Pancreas (tissue), 10 donors: ENCODE data around the gene SPECC1L. TPM values are rescaled to one million over a fixed set of nuclear protein-coding genes. Genes with fewer than 3 reads are reported as not detected.

Experiments used
- ATAC-seq, 4 donors: fragments of 200-7000 bp; cut with Tn5 transposase; one replicate each; pipeline versions ENCODE4 v1.8.0 to v1.9.1; 2020; ENCODE audit warnings: mild to moderate bottlenecking in 4 of 4, moderate library complexity in 4 of 4
- DNase-seq, 6 donors: peaks; one replicate each; pipeline ENCODE4 v3.0.0-alpha.2; 2020
- FAIRE-seq: peaks from 2 replicates; lab custom pipeline; 2012; peaks lifted over from hg19 to GRCh38; lab: Jason Lieb, UNC
- H3K27ac ChIP-seq, 4 donors: fragments of 200-600 bp; sonication (generic); 1 replicate in 3 of 4; 2 replicates in 1 of 4; pipeline versions ENCODE4 v1.5.0 to v1.8.0; 2020
- H3K27me3 ChIP-seq, 4 donors: fragments of 200-600 bp; one replicate each; pipeline ENCODE4 v1.8.0; 2021
- H3K36me3 ChIP-seq, 3 donors: fragments of 200-600 bp; sonication (generic) in 1 of 3; one replicate each; pipeline versions ENCODE4 v1.5.0 to v1.8.0; 2020 to 2021
- H3K4me1 ChIP-seq, 3 donors: fragments of 200-600 bp; one replicate each; pipeline ENCODE4 v1.8.0; 2021
- H3K4me3 ChIP-seq, 4 donors: fragments of 200-600 bp; sonication (generic) in 2 of 4; one replicate each; pipeline versions ENCODE4 v1.5.0 to v1.8.0; 2020 to 2021
- H3K9me3 ChIP-seq, 4 donors: fragments of 200-600 bp; one replicate each; pipeline ENCODE4 v1.8.0; 2021
- WGBS, 2 donors: extraction: QIAGEN DNeasy Blood & Tissue Kit; methylation state at CpG; one replicate each; pipeline ENCODE4 v1.1.7; 2013; 5-methylcytosine and 5-hydroxymethylcytosine counted together
- intact Hi-C, 3 donors: fragments of 100-400 bp; cut with DNase I; formaldehyde crosslinking; loops; one replicate each; pipeline versions ENCODE4 v1.11.1 to v1.14.2; 2022
- polyA plus RNA-seq, 2 donors: library from polyadenylated mRNA; stranded (reverse); fragments of 200-250 nt; gene quantifications; one replicate each; pipeline ENCODE4 v1.2.3, GENCODE V29; 2013
- total RNA-seq, 6 donors: library from RNA; stranded (reverse); fragmentation: NEBNext Ultra II Directional in 4 of 6; extraction: Animal tissue kit (Norgen Biotek cat#: 25700) in 4 of 6; gene quantifications; one replicate each; pipeline versions ENCODE4 v1.2.1 to v1.2.4, GENCODE V29; 2021 to 2023
- TF ChIP-seq, protein P1 (sequence below), 4 donors: fragments of 200-600 bp; sonication (generic) in 3 of 4; IDR thresholded peaks; one replicate each; pipeline versions ENCODE4 v1.5.0 to v1.8.0; 2021; ENCODE audit warnings: antibody characterized with exemption in 4 of 4
- donor health status: healthy with polysubstance abuse.
- donor health status: DM: no; HTN: no; CAD: no; lungs with moderate emphysema.
- donor health status: DM: no; HTN: no; CAD: no.
- donor health status: control.
- donor health status: control.
- donor health status: Bipolar disorder and iron deficiency.
- donor health status: DM: yes; HTN: yes; CAD: no.
- donor health status: DM: no; HTN: no; CAD: no.
- donor health status: DM: no; HTN: no; CAD: no.
- donor health status: DM: yes; HTN: yes; CAD: no.

Gene SPECC1L
- total and polyA plus RNA-seq, 8 donors: 8.6 to 36.3 (median 26.5) TPM

DNA sequence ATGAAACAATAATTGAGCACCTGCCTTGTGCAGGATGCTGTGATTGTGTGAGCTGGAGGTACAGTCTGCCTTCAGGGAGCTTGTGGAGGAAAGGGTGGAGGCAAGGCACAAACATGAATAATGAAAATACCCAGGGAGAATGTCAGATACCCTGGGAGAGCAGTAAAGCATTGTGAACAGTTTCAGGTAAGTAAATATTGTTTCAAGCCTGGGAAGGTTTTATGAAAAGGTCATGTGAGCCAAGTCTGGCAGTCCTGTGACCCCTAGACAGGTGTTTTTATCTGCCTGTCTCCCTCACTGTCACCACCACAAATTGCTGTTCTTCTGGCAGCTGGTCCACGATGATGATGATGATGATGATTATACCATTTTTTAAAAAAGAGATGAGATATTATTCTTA is 32.0 kb downstream of the SPECC1L start:
- intact Hi-C loops: no loop called here
- Histone ChIP-seq H3K9me3 (no peaks in the 10 kb centered on the region), H3K36me3 (no peaks in the 10 kb centered on the region), H3K27ac (peak overlapping the region; percentile 44 to 85 (median 62)), H3K27me3 (no peaks in the 10 kb centered on the region), H3K4me3 (no peak overlapping the region), H3K4me1 (peaks cover 22 to 45% (median 45%) of the 10 kb centered on the region in 3 donors)
- TF ChIP-seq, protein P1, sequence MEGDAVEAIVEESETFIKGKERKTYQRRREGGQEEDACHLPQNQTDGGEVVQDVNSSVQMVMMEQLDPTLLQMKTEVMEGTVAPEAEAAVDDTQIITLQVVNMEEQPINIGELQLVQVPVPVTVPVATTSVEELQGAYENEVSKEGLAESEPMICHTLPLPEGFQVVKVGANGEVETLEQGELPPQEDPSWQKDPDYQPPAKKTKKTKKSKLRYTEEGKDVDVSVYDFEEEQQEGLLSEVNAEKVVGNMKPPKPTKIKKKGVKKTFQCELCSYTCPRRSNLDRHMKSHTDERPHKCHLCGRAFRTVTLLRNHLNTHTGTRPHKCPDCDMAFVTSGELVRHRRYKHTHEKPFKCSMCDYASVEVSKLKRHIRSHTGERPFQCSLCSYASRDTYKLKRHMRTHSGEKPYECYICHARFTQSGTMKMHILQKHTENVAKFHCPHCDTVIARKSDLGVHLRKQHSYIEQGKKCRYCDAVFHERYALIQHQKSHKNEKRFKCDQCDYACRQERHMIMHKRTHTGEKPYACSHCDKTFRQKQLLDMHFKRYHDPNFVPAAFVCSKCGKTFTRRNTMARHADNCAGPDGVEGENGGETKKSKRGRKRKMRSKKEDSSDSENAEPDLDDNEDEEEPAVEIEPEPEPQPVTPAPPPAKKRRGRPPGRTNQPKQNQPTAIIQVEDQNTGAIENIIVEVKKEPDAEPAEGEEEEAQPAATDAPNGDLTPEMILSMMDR (IDR thresholded peaks at IDR 0.05): no peak
- FAIRE-seq: no peak
- WGBS, 2 donors: 4 to 9% methylated on average over 1 of the region's 1 CpG
- ATAC-seq: peak; percentile 52 to 75 (median 65)
- no peak for DNase-seq

DNA sequence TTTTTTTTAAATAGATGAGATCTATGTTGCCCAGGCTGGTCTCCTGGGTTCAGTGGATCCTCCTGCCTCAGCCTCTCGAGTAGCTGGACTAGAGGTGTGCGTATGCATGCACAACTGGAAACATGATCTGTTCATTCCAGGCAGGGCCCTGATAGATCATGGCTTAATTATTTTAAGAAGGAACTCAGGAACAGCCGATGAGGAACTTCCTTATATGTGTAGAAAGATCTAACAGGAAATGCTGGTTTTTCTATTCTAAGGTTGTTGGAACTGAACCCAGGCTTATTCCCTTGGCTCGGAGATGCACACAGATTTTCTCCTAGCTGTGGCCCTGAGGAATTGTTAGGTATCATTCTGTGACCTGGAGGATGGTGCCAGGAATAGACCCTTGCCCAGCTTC is 32.4 kb downstream of the SPECC1L start:
- WGBS, 2 donors: 17% methylated on average over 4 of the region's 4 CpGs

DNA sequence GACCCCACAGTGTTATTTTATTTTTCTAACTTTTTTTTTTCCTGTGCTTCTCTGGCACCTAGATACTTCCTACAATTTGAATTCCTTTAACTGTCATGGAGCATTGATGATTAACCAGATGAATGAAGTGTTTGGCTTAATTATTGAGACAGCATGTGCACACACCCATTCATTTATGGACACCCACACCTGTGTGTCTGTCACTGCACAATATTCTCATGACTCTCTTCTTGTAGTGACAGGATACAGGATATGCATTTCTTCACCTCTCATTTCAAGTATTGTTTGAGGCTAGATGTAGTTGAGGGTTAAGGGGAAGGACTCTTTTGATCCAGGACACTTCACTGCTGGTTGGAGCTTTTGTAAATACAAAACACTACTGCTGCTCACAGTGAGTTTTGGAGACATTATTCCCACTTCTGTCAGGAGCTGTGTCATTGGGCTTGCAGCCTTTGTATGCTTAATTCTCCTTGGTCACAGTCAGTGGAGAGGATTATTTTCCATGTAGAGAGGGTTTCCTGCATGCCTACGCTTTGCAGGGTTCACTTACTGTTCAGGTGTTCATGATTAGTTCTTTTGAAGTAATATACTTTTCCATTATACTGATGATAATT is 33.5 kb downstream of the SPECC1L start:
- H3K27me3 ChIP-seq: no peaks in the 10 kb centered on the region
- WGBS, 2 donors: 83 to 97% methylated on average over 1 of the region's 1 CpG
- FAIRE-seq (no peak), ATAC-seq (peak in 3 of 4 donors; percentile 10 to 25 (median 23)), DNase-seq (no peak)
- H3K27ac ChIP-seq: peak overlapping the region in 2 of 4 donors; percentile 78 to 85
- no peaks in the 10 kb centered on the region for H3K9me3 ChIP-seq
- no peaks in the 10 kb centered on the region for H3K36me3 ChIP-seq
- intact Hi-C loops: no loop called here
- TF ChIP-seq, protein P1 (IDR thresholded peaks at IDR 0.05): no peak
- no peak overlapping the region for H3K4me3 ChIP-seq
- peaks cover 22 to 50% (median 45%) of the 10 kb centered on the region in 3 donors for H3K4me1 ChIP-seq

More for the DNA sequence above, 32.4 kb downstream of the SPECC1L start:
- Histone ChIP-seq H3K4me3 (no peak overlapping the region), H3K4me1 (peaks cover 22 to 46% (median 45%) of the 10 kb centered on the region in 3 donors), H3K27ac (peak overlapping the region; percentile 44 to 85 (median 62)), H3K36me3 (no peaks in the 10 kb centered on the region), H3K9me3 (no peaks in the 10 kb centered on the region), H3K27me3 (no peaks in the 10 kb centered on the region)
- intact Hi-C loops: no loop called here
- no peak for DNase-seq
- ATAC-seq: peak; percentile 50 to 69 (median 52)
- FAIRE-seq: no peak
- TF ChIP-seq, protein P1 (IDR thresholded peaks at IDR 0.05): no peak

DNA sequence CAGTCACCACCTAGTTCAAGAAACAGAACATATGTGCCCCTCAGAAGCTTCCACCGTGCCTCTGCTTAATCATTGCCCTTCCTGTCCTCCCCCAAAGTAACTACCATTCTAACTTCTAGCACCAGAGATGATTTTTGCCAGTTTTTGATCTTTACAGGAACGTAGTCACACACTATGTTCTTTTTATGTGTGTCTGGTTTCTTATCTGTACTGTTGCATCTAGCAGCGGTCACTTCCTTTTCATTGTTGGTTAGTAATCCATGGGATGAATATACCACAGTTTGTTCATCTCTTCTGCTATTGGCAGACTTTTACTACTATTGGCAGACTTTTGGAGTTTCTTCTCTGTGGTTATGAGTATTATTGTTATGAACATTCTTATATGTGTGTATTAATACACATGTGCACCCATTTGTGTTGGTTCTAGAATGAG is 34.6 kb downstream of the SPECC1L start:
- WGBS, 2 donors: 67 to 70% methylated on average over 3 of the region's 3 CpGs
- no peak for DNase-seq
- no peaks in the 10 kb centered on the region for H3K27me3 ChIP-seq
- H3K36me3 ChIP-seq: no peaks in the 10 kb centered on the region
- no peak for FAIRE-seq
- peaks cover 22 to 50% (median 45%) of the 10 kb centered on the region in 3 donors for H3K4me1 ChIP-seq
- no peak overlapping the region for H3K4me3 ChIP-seq
- H3K9me3 ChIP-seq: no peaks in the 10 kb centered on the region
- no peak for ATAC-seq
- peak overlapping the region in 2 of 4 donors; percentile 29 to 85 for H3K27ac ChIP-seq
- intact Hi-C loops: no loop called here
- TF ChIP-seq, protein P1 (IDR thresholded peaks at IDR 0.05): no peak

DNA sequence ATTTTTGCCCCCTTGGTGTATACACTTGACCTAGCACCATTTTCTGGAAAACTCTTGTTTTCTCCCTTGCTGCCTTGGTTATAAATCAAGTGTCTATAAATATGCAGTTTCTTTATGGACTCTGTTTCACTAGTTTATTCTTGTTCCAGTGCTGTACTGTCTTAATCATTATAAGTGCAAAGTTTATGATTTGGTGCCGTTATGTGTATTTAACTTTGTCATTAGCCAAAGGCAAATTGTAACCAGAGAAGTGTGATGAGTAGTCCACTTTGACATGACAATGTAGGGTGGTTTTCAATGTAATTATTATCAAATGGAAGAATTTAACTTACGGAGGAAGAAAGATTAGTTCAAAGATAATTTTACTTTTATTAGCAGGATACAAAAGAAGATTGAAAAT is 40.3 kb downstream of the SPECC1L start:
- peaks cover 0 to 5% (median 0%) of the 10 kb centered on the region in 3 donors for H3K4me1 ChIP-seq
- WGBS, 2 donors: 88 to 92% methylated on average over 2 of the region's 2 CpGs
- TF ChIP-seq, protein P1 (IDR thresholded peaks at IDR 0.05): no peak
- no peaks in the 10 kb centered on the region for H3K27me3 ChIP-seq
- no peak overlapping the region for H3K27ac ChIP-seq
- H3K36me3 ChIP-seq: peaks cover 0 to 14% (median 0%) of the 10 kb centered on the region in 3 donors
- FAIRE-seq (no peak), ATAC-seq (no peak), DNase-seq (no peak)
- no peaks in the 10 kb centered on the region for H3K9me3 ChIP-seq
- H3K4me3 ChIP-seq: no peak overlapping the region
- intact Hi-C loops: no loop called here
